SU-DHL-6 (cell line): ENCODE data around the gene MYO1D.

Experiments
- CTCF ChIP-seq: fragments of 200-600 bp; sonication (generic); IDR thresholded peaks from one replicate; pipeline ENCODE4 v1.5.1; 2017; ENCODE audit warnings: antibody characterized with exemption, mild to moderate bottlenecking, low read length, moderate library complexity; ENCODE audit not compliant: insufficient read depth, poor library complexity, severe bottlenecking
- EZH2phosphoT487 ChIP-seq: fragments of 200-600 bp; sonication (generic), shearing (Covaris generic); conservative IDR thresholded peaks from 2 replicates; pipeline ENCODE4 v1.6.1; 2018; ENCODE audit warnings: mild to moderate bottlenecking, antibody characterized with exemption, low read length, moderate library complexity, mixed read lengths

GRCh38 chr17:32491371-32492263, 385.3 kb downstream of the MYO1D start:
- TF ChIP-seq CTCF (no peak), EZH2phosphoT487 (no peak)
